Stimulated activated CD4-positive, alpha-beta T cell treated with anti-CD3 and anti-CD28 coated beads, Interleukin-4, amount 100 ng/mL, for 48 hours (primary cell): ENCODE data around the gene GPR183.

Source experiments
- DNase-seq, 2 donors: peaks; one replicate each; pipeline ENCODE4 v3.0.0-alpha.2; 2020; ENCODE audit warnings: low read depth in 2 of 2

The GPR183 gene

GRCh38 chr13:99246100-99246499, 61.1 kb downstream of the GPR183 start:
- no peak for DNase-seq
